B cell (primary cell): ENCODE data around the gene MT1X.

ENCODE experiments used
- CTCF ChIP-seq: fragments of 200-600 bp; IDR thresholded peaks from one replicate; pipeline ENCODE4 v1.8.0; 2022; ENCODE audit warnings: antibody characterized with exemption, mild to moderate bottlenecking
- EZH2 ChIP-seq: IDR thresholded peaks from 2 replicates; pipeline ENCODE4 v1.6.1; 2012; ENCODE audit warnings: borderline replicate concordance, low read depth, mild to moderate bottlenecking, moderate library complexity, low read length; ENCODE audit not compliant: insufficient read depth, poor library complexity, severe bottlenecking

GRCh38 chr16:56636616-56637413, 45.5 kb upstream of the MT1X start:
- no peak for TF ChIP-seq CTCF
- no peak for TF ChIP-seq EZH2
